ENCODE measurements around the gene LIN37.

- TF ChIP-seq CTCF (conservative IDR thresholded peaks at IDR 0.05) (no peak), ZFX (IDR thresholded peaks at IDR 0.05) (no peak)
These were observed 7.4 kb downstream of the LIN37 start for GRCh38 chr19:35755550-35756376.
